HG02759 (cell line): ENCODE measurements around the gene WSB1.
"Not testable (repeated sequence)": the region's sequence is repeated elsewhere in the genome, so short reads cannot be mapped to it uniquely, and the experiment has no call there.

Experiments
- ATAC-seq: cut with Tn5 transposase; IDR thresholded peaks from one replicate; pipeline ENCODE4 v1.9.1; 2021; ENCODE audit warnings: mild to moderate bottlenecking, moderate library complexity; ENCODE audit not compliant: unreplicated experiment

WSB1 gene, protein sequence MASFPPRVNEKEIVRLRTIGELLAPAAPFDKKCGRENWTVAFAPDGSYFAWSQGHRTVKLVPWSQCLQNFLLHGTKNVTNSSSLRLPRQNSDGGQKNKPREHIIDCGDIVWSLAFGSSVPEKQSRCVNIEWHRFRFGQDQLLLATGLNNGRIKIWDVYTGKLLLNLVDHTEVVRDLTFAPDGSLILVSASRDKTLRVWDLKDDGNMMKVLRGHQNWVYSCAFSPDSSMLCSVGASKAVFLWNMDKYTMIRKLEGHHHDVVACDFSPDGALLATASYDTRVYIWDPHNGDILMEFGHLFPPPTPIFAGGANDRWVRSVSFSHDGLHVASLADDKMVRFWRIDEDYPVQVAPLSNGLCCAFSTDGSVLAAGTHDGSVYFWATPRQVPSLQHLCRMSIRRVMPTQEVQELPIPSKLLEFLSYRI

DNA sequence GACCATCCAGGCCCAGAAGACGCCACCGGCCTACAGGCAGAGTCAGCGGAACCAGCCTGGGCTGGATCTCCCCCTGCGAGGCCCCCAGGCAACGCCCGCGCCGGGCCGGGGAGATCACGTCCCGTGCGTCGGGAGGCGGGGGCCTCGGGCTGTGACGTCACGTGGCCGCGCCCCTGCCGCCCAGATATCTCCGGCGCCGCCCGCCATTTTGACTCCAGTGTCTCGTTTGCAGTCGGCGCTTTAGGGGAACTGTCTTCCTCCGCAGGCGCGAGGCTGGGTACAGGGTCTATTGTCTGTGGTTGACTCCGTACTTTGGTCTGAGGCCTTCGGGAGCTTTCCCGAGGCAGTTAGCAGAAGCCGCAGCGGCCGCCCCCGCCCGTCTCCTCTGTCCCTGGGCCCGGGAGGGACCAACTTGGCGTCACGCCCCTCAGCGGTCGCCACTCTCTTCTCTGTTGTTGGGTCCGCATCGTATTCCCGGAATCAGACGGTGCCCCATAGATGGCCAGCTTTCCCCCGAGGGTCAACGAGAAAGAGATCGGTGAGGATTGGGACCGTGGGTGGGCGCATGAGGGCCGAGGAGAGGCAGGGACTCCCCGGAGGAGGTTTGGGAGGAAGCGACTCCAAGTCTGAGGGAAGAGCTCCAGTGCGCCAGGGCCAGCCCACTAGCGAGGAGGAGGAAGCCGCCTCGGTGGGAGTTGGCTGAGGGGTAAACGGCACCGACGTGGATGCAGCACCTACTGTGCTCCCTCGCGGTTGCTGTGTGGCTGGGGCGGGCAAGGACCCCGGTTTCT lies at the start of gene WSB1:
Gene WSB1, plus strand, starts transcription at position 217 of the 791 bp plus-strand sequence. Its CDS starts 282 bp downstream, at position 499.
- peak; percentile 82 for ATAC-seq

DNA sequence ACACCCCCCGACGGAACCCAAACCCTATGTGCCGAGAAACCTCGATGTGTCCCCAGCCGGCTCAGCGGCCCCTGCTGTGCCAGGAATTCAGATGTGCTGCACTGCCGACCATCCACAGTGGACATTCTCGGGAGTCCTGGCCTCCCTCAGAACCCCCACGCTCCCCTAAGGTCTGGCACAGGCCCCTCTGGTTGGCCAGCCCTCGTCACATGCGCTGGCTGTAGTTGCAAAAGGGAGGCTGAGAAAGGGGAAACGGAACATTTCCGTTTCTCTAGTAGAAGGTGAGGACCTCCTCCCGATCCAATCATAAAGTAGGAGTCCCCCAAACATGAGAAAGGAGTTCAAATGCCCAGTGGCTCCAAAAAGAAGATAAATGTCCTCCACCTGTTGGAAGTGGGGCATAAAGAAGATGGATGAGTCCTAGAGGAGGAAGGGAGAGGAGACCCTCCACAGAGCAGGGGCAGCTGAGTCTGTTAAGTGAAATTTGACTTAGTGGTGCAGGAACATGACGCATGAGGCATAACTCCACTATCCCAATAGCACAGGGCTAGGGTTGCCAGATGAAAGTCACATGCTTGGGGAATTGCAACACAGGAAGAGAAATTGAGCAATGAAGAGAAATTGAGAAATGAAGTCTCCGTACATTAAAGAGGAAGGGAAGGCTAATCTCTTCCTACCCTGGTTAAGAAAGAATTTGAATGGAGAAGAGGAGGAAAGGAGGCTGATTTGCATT lies 49.3 kb upstream of the WSB1 start:
- no peak for ATAC-seq

DNA sequence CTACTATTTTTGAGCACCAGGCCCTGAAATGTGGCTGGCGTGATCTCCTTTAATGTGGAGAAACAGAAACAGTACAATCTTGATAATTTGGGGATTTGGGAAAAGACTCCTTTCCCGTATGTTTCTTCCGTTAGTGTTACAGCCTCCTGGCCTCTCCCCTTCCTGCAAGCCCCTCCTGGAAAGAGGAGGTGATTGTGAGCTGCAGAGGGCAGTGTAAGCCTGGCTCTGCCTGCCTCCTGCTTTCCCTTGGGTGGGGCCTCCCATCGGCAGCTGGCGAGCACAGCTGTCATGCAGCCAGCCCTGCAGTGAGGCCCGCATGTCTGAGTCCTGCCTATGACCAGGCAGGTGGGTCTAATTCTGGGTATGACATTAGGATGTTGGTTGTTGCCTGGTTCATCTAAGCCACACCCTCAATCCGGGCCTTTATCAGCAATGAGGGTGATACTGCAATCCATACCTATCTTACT lies 48.7 kb upstream of the WSB1 start:
- peak; percentile 94 for ATAC-seq

DNA sequence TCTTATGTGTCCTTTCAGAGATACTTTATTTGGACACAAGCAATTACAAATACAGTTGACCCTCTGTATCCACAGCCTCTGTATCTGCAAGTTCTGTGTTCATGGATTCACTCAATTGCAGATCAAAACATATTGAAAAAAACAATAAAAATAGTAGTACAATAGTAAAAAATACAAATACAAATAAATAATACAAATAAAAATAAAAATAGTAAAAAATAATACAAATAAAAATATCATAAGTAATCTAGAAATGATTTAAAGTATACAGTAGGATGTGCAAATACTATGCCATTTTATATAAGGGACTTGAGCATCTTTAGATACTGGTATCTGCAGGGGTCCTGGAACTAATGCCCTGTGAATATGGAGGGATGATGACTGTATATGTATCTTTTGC lies 47.4 kb upstream of the WSB1 start:
- no peak for ATAC-seq

DNA sequence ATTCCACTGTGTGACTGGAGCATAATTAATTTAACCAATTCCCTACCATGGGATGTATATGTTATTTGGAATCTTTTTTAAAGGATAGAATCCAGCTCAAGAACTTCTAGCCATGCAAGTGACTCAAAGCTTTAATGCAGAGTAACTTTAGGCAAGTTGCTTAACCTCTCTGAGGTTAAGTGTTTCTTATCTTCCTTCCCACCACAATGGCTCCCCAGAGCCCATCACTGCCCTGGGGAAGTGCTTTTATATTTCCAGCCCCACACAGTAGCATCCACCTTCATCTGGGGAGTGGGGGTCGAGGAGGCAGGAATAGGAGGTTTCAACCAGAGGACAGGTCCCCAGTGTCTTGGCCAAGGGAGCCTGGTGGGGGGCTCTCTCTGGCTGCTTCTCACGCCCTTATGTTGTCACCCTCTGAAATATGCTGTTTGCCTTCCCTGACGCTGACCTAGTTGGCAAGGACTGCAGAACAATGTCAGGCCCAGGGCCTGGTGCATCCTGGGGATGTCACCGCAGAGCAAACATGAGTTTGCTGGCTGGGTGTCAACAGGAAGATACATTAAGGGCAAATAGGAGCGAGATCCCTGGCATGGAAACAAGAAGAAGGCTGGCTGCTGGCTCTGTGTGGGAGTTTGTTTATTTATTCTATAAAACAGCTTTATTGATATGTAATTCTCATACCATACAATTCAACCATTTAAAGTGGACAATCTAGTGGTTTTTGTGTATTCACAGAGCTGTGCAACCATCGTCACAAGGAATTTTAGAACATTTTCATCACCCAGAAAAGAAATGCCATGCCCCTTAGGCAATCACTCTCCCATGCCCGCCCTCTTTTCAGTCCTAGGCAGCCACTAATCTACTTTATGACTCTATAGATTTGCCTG lies 46.6 kb upstream of the WSB1 start:
- no peak for ATAC-seq

DNA sequence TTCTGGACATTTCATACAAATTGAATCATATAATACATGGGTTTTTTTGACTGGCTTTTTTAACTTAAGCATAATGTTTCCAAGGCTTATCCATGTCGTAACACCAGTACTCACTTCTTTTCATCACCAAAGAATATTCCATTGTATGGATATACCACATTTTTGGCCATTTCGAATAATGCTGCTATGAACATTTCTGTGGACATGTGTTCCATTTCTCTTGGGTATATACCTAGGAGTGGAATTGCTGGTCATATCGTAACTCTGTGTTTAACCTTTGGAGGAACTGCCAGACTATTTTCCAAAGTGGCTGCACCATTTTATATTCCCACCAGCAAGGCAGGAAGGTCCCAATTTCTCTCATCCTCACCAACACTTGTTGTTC lies 46.0 kb upstream of the WSB1 start:
- no peak for ATAC-seq

DNA sequence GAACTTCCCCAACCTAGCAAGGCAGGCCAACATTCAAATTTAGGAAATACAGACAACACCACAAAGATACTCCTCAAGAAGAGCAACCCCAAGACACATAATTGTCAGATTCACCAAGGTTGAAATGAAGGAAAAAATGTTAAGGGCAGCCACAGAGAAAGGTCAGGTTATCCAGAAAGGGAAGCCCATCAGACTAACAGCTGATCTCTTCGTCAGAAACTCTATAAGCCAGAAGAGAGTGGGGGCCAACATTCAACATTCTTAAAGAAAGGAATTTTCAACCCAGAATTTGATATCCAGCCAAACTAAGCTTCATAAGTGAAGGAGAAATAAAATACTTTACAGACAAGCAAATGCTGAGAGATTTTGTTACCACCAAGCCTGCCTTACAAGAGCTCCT lies 43.1 kb upstream of the WSB1 start:
- ATAC-seq: not testable (repeated sequence)

DNA sequence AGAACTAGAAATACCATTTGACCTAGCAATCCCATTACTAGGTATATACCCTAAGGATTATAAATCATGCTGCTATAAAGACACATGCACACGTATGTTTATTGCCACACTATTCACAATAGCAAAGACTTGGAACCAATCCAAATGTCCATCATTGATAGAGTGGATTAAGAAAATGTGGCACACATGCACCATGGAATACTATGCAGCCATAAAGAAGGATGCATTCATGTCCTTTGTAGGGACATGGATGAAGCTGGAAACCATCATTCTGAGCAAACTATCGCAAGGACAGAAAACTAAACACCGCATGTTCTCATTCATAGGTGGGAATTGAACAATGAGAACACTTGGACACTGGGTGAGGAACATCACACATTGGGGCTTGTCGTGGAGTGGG lies 39.1 kb upstream of the WSB1 start:
- ATAC-seq: not testable (repeated sequence)

DNA sequence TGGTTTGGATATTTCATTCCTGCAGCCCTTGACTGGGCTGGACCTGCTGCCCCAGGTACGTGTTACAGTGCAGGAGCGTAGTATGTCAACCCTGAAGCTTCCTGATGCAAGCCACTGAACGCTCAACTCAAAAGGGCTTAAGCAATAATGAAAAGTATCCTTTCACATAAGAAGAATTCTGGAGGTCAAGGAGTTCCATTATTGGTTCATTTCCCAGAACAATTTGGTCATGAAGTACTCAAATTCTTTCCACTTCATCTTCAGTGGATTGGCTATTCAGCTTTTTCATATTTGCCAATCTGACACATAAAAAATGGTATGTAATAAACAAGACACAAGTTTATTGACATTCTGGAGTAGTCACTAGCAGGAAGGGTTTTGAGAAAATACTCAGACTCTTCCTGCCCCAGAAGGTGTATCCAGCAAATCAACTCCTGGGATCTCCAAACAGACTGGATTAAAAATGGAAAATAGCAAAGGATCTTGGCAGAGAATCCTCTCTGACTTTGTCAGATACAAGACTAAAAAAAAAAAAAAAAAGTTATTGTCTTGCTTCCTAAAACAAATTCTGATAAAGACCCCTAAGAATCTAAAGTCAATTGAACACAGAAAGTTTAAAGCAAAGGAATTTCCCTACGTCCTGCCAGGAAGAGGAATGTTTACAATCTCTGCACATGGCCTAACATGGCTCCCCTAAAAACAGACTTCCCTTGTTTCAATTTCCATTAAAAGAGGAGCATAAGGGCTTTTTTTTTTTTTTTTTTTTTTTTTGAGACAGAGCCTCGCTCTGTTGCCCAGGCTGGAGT lies 37.5 kb upstream of the WSB1 start:
- ATAC-seq: no peak

DNA sequence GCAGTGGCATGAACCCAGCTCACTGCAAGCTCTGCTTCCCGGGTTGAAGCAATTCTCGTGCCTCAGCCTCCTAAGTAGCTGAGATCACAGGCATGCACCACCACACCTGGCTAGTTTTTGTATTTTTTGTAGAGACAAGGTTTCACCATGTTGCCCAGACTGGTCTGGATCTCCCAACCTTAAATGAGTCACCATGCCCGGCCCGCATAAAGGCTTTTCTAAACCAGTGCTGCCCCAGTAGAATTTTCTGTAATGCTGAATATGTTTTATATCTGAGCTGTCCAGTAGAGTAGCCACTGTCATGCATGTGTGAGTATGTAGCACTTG lies 36.9 kb upstream of the WSB1 start:
- ATAC-seq: no peak

DNA sequence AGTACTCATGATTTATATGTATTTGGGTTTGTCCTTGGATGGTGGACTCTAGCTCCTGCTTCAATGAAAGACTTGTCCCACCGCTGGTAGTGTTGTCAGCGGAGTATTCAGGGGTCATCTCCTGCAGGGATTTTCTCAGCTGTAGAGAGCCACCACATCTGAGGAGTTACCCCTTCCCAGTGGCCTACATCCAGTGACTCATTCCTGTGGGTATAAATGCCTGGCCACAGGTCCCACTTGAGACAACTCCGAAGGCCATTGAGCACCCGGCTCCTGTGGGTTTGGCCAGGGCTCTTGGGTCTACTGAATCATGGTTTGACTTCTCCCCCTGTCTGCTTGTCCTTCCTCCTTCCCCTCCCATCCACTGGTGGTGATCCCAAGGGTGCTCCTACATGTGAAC lies 34.6 kb upstream of the WSB1 start:
- no peak for ATAC-seq

DNA sequence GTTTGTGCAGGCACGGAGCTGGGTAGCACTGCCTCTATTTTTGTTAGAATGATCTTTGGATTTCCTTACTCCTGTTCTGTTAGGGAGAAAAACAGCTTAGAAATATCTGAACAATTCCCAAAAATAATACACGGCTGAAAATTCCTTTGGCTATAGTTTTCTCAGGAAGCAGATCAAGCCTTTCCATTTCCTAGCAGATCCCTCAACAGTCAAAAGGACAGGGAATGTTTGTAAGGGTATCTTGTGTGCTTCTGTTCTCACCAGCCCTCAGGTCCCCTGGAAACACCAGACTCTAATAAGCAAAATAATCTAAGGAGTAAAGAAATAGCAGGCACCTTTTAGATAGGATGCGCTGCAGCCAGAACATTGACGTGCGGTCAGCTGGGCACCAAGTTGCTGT lies 30.5 kb upstream of the WSB1 start:
- no peak for ATAC-seq

DNA sequence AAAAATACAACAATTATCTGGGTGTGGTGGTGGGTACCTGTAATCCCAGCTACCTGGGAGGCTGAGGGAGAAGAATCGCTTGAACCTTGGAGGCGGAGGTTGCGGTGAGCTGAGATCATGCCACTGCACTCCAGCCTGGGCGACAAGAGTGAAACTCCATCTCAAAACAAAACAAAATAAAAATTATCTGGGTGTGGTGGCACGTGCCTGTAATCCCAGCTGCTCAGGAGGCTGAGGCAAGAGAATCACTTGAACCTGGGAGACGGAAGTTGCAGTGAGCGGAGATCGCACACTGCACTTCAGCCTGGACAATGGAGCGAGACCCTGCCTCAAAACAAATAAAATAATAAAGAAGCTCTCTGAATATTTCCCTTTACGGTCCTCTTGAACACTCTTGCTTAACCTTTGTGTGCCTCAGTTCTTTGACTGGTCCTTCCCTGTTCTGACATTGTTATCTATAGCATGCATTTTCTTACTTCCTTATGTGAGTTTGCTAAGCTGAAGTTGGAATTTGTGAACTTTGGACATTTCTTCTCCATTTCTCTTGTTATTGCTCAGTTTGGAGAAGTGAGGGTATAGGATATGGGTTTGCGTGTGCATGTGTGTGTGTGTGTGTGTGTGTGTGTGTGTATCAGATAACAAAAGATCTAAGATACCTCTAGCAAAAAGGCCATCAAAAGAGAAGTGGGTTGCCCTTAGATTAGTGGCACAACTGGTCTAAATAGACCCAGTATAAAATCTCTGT lies 29.7 kb upstream of the WSB1 start:
- ATAC-seq: no peak

DNA sequence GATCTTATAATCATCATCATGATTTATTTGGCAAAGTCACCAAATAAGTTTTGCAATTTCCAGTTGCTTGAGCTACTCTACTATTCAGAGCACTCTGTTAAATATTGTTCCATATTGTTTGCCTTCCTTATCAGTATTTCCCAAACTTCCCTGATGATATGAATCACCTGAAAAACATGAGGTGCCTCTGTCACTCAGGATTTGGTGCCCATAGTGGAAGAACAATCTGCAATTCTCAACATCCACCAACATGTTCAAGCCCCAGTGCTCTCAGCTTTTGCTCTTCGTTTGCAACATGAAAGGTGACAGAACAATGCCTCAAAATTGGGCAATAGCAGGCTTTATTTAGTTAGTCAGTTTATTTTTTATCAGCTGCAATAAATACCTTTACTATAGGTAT lies 28.6 kb upstream of the WSB1 start:
- ATAC-seq: no peak

DNA sequence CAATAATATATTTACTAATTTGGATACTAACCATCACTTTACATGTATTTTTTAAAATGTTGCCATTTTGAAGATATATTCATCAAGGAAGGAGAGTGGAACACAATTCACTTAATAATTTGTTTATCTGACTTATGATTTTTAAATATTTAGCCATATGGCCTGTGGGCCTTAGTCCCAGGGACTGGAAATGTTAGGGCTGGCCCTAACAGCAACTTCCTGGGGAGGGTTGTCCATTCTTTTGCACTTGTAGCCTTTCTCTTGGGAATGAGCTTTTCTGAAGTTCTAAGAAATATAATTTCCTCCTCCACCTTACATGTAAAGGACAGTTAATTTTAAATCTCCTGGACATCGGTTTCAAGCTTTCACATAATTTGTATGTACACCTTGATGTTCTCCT lies 27.7 kb upstream of the WSB1 start:
- ATAC-seq: no peak

DNA sequence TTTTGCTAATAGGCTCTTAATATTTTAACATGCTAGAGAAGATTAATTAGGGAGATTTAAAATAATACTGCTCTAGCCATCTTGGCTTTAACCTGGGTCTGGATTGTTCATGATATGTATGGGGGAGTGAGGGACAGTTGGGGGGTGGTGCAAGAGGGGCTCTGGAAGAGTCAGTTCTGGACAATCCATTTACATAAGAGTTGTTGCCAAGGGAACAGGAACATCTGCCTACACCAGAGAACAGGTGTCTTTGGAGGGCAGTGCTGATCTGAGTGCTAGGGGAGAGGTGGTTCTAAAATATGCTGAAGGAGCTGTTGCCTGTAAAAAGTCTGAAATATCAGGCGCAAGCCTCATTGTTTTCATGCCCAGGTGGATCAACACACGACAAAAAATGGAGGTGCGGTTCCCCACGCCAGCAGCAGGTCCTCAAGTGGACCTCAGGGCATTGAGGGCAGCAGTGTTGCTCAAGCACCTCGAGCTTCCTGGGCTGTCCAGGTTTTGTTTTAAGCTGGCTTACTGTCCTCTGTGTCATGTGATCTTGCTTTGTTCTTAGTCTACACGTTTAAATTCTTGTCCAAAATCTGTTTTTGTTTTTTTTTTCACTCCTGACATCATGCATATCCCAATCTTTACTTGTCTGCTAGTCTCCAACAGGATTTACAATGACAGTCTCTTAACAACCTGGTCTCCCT lies 25.4 kb upstream of the WSB1 start:
- ATAC-seq: no peak

DNA sequence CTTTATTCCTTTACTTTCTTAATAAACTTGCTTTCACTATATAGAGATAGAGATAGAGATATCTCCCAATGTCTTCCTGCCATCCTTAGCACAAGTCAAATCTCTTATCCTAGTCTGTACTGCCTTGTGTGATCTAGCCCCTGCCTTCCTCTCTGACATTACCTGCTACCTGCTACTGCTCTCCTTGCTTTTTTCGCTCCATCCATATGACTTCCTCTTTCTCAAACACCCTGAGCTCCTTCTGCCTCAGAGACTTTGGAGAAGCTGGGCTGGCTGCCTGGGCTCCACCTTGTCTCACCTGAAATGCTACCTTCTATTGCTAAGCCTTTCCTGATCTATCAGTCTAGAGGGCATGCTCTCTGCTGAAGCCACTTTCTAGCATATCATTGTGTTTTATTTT lies 24.7 kb upstream of the WSB1 start:
- no peak for ATAC-seq

DNA sequence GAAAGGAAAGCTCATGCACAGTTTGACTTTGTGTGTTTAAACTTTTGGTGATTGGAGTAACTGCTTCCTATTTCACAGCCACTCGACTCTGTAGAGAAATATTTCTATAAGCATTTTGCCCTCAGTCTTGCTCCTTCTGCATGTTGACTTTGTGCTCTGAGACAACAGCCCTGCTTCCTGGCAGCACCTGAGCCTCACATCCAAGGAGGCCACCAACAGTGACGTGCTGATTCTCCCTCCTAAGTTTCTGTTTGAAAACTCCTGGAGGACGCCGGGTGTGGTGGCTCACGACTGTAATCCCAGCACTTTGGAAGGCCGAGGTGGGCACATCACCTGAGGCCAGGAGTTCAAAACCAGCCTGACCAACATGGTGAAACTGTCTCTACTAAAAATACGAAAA lies 23.9 kb upstream of the WSB1 start:
- no peak for ATAC-seq
